HUES6 (cell line): Measurements from ENCODE around the gene NTRK3.

ENCODE experiments used
- H3K27ac ChIP-seq: 2 replicates; pipeline ENCODE4 v1.7.0; 2013; ENCODE audit warnings: low read depth, mild to moderate bottlenecking, low read length, inconsistent platforms
- H3K27me3 ChIP-seq: 2 replicates; pipeline ENCODE4 v1.6.1; 2013; ENCODE audit warnings: low read length; ENCODE audit not compliant: control insufficient read depth, insufficient read depth
- H3K36me3 ChIP-seq: 2 replicates; pipeline ENCODE4 v1.6.1; 2013; ENCODE audit warnings: low read length; ENCODE audit not compliant: control insufficient read depth, insufficient read depth
- H3K4me1 ChIP-seq: 2 replicates; pipeline ENCODE4 v1.6.1; 2013; ENCODE audit warnings: low read length; ENCODE audit not compliant: control insufficient read depth, insufficient read depth
- H3K4me3 ChIP-seq: 2 replicates; pipeline ENCODE4 v1.5.1; 2013; ENCODE audit warnings: low read depth, low read length
- H3K9ac ChIP-seq: one replicate; pipeline ENCODE4 v1.6.1; 2013; ENCODE audit warnings: mild to moderate bottlenecking, low read length
- H3K9me3 ChIP-seq: 2 replicates; pipeline ENCODE4 v1.6.1; 2013; ENCODE audit warnings: low read depth, low read length; ENCODE audit not compliant: control insufficient read depth, insufficient read depth

The NTRK3 gene

DNA sequence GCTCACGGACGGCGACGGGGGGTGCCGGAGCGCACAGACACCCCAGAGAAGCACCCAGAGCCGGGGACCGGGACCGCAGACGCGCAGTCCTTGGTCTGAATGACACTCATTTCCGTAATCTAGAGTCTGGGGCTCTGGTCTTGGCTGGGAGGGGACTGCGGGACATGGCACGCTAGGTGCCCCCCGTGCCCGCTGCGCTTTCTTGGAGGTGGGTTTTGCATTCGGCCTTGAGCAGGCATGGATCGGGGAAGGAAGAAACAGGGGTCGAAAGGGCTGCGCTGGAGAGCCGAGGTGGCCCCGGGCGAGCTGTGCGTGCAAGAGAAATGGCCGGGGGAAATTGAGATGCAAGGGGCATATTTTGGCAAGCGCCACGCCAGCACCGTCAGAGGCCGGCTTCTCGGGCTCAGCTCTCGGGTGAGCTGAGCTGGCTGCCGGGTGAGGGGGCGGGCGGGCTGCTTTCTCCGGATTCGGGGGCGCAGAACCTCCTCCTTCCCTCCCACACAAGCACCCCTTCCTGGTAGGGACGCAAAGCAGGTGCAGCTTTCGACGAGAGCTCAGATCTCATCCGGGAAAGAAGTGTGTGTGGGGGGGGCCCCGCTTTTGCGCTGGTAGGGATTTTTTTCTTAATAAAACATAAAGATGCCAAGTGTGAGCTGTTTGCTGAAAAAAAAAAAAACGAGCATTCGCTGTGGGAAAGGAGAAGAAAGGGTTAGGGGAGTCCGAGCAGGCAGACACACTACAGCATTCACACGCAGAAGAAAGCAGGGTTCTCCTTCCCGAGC, 963 bp upstream of the NTRK3 start:
- no peaks in the 10 kb centered on the region for H3K9me3 ChIP-seq
- peak overlapping the region; percentile 54 for H3K9ac ChIP-seq
- no peak overlapping the region for H3K27ac ChIP-seq
- H3K36me3 ChIP-seq = no peaks in the 10 kb centered on the region
- peaks cover 92% of the 10 kb centered on the region for H3K27me3 ChIP-seq
- peaks cover 20% of the 10 kb centered on the region for H3K4me1 ChIP-seq
- peak overlapping the region; percentile 65 for H3K4me3 ChIP-seq

DNA sequence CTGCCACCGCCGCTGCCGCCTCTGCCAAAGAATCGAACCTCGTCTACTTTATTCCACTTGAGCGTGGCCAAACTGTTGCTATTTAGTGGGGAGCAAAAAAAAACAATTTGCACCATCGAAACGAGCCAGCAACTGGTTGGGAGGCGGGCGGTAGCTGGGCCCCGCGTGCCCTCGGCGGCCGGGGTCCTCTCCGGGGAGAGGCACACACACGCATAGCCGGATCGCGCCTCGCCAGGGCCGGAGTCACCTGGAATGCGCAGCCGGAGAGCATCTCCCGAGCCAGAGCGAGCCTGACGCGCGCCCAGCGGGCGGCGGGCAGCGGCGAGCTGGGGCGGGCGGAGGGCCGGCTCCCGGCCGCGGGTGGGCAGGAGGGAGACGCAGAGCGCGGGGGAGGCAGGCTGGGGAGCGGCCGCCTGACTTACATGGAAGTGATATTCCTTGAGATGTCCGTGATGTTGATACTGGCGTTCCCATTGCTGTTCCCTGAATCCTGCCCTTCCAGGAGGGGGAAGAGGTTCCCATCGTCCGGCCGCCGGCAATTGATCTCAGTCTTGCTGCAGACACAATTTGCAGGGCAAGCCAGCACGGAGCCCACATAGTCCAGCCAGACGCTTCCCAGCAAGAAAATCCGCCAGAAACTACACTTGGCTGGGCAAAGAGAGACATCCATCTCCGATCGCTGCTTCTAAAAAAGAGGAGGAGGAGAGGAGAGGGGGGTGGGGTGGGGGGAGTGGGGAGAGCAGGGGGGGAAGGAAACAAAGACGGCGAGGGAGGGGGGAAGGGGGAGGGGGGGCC, 858 bp downstream of the NTRK3 start:
- Histone ChIP-seq H3K36me3 (no peaks in the 10 kb centered on the region), H3K27ac (no peak overlapping the region), H3K9me3 (no peaks in the 10 kb centered on the region), H3K9ac (no peak overlapping the region), H3K4me3 (peak overlapping the region; percentile 59), H3K27me3 (peaks cover 94% of the 10 kb centered on the region), H3K4me1 (peaks cover 10% of the 10 kb centered on the region)

DNA sequence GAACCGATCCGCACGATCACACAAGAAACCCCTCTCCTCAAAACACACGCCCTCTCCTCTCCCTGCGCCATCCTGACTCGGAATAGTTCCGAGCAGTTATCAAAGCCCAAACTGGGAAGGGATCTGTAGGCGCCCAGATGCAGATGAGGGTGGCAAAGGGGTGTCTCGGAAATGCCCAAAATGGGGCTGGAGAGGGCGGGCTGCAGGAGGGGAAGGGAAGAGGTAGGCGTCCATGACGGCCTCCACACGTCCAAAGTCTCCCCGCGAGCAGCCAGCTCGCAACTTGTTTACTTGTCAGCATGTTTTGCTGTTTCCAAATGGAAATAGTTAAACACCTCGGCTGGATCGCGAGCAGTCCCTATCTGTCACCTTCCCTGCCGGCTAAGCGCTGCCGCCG, 1.5 kb downstream of the NTRK3 start:
- no peaks in the 10 kb centered on the region for H3K36me3 ChIP-seq
- peaks cover 88% of the 10 kb centered on the region for H3K27me3 ChIP-seq
- H3K9me3 ChIP-seq = no peaks in the 10 kb centered on the region
- H3K27ac ChIP-seq = no peak overlapping the region
- H3K4me1 ChIP-seq = peaks cover 10% of the 10 kb centered on the region
- peak overlapping the region; percentile 28 for H3K9ac ChIP-seq
- H3K4me3 ChIP-seq = peak overlapping the region; percentile 59

DNA sequence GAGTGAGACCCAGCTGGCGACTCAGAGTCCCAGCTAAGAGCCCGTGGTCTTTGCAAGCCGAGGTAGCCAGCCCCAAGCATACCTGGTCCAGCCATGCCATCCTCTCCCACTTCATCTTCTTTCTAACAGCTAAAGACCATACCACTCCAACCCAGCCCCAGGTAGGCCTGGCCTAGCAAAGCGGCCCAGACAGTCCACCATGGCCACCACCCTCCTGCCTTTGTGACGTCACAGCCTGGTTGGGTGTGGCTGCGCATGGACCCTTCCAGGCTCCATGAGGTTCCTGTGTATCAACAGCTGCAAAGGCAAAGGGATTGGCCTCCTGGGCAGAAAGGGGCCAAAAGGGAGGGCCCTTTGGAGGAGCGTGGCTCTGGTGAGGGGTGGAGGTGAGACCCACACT, 4.1 kb downstream of the NTRK3 start:
- Histone ChIP-seq H3K36me3 (no peaks in the 10 kb centered on the region), H3K9me3 (no peaks in the 10 kb centered on the region), H3K4me1 (peaks cover 10% of the 10 kb centered on the region), H3K9ac (no peak overlapping the region), H3K4me3 (no peak overlapping the region), H3K27me3 (peaks cover 84% of the 10 kb centered on the region), H3K27ac (no peak overlapping the region)

DNA sequence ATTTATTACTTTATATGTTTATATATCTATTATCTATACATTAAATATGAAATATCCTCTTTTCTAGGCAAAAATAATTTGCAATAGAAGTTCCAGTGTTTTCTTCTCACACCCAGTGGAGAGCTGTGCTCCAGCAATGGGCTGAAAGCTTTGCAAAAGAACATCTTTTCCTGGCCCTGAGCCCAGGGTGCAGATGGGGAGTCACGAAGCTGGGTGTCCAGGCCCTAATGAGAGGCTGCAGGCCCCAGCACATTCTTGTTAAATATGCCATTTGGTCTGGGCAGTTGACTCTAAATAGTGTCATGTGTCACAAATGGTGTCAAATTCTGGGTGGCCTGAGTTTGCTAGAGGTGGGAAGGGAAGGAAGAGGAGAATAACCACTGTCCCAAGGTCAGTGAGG, 5.7 kb downstream of the NTRK3 start:
- Histone ChIP-seq H3K4me1 (peaks cover 21% of the 10 kb centered on the region), H3K36me3 (no peaks in the 10 kb centered on the region), H3K27ac (no peak overlapping the region), H3K9ac (no peak overlapping the region), H3K4me3 (no peak overlapping the region), H3K27me3 (peaks cover 85% of the 10 kb centered on the region), H3K9me3 (no peaks in the 10 kb centered on the region)

DNA sequence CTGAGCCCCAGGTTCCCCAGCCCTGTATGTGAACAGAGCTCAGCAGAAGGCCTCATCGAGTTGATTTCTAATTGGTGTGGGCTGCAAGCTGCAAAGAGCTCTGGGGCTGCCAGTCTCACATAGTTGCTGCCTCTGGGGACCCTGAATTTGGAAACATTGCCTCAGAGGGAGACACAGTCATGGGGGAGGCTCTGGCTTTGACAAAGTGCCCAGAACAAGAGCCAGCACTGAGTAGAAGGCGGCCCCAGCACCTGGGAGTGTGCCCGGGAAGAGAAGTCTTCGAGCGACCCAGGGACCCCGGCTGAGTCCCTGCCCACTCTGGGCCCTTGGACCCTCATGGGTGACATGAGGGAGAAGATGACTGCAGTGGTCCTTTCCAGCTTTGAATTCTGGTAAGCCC, 7.3 kb downstream of the NTRK3 start:
- no peaks in the 10 kb centered on the region for H3K36me3 ChIP-seq
- H3K27ac ChIP-seq = no peak overlapping the region
- no peak overlapping the region for H3K9ac ChIP-seq
- peaks cover 11% of the 10 kb centered on the region for H3K4me1 ChIP-seq
- H3K4me3 ChIP-seq = no peak overlapping the region
- peaks cover 69% of the 10 kb centered on the region for H3K27me3 ChIP-seq
- no peaks in the 10 kb centered on the region for H3K9me3 ChIP-seq

DNA sequence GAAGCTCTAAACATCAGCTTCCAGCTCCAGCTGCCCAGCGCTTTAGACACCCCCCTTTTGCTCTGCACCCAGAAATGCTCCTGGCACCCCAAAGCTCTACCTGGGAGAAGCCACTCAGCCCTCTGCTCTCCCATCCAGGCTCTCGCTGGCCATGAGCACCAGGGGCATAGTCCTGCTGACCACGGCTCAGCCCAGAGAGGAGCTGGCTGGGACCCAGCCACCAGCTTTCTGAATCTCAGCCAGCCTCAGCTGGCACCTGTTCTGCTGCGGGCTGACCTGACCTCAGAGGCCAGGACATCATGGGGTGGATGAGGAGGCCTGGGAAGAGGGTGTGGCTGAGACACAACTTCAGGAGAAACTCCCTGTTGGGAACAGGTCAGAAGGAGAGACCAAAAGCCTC, 8.6 kb downstream of the NTRK3 start:
- peaks cover 56% of the 10 kb centered on the region for H3K27me3 ChIP-seq
- peaks cover 11% of the 10 kb centered on the region for H3K4me1 ChIP-seq
- H3K27ac ChIP-seq = no peak overlapping the region
- no peaks in the 10 kb centered on the region for H3K9me3 ChIP-seq
- H3K36me3 ChIP-seq = no peaks in the 10 kb centered on the region
- no peak overlapping the region for H3K4me3 ChIP-seq
- no peak overlapping the region for H3K9ac ChIP-seq

DNA sequence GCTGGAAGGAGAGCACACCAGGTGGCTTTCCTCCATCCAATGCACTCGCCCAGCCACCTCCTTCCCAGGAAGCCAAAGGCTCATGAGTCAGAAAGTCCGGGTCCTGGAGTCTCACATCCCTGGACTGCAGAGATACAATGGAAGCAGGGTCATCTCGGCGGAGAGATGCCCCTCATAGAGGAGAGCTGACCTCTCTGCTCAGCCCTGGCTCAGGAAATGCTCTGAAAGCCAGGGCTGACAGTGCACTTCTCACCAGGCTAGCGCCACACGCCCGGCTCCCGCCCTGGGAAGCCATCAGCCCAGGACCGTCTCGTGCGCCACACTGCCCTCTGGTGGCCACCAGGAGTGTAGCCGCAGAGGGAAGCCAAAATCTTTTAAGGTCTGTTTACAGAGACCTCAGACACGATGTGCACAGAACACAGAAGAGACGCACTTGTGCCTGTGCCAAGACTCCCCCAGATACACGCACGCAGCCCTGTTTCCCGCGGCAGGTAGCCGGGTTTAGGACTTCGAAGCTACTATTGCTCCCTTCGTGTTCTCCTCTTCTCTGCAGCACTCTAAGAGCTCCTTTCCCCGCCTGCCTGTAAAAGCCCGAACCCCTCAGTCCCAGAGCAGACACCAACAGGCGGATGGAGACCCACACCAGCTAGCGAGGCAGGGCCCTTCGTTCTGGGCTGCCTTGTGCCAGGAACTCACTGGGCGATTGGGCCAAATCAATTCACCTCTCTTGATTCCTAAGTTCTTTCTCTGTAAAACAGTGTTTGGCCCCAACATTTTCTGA, 9.7 kb downstream of the NTRK3 start:
- H3K4me1 ChIP-seq = peaks cover 11% of the 10 kb centered on the region
- no peaks in the 10 kb centered on the region for H3K9me3 ChIP-seq
- H3K9ac ChIP-seq = no peak overlapping the region
- H3K27ac ChIP-seq = no peak overlapping the region
- no peaks in the 10 kb centered on the region for H3K36me3 ChIP-seq
- peaks cover 45% of the 10 kb centered on the region for H3K27me3 ChIP-seq
- peak overlapping the region; percentile 44 for H3K4me3 ChIP-seq

DNA sequence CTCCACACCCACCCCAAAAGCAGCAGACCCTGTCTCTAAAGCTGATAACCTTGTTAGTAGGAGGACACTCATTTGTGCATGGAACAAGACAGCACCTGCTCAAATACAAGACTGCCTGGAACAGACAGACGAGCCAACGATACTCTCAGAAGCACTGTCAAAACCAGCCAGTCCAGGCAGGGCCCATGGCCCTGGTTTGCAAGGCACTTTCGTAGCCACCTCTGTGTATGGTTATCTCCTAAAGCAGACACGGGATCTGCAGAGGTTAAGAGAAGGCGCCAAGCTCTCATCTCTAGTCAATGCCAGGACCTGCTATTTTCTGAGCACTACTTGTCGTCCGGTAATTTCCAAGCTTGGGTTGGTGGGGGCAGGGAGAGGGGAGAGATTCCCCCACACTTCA, 10.5 kb downstream of the NTRK3 start:
- Histone ChIP-seq H3K4me3 (no peak overlapping the region), H3K9me3 (no peaks in the 10 kb centered on the region), H3K4me1 (peaks cover 13% of the 10 kb centered on the region), H3K9ac (no peak overlapping the region), H3K27me3 (peaks cover 37% of the 10 kb centered on the region), H3K36me3 (no peaks in the 10 kb centered on the region), H3K27ac (no peak overlapping the region)

DNA sequence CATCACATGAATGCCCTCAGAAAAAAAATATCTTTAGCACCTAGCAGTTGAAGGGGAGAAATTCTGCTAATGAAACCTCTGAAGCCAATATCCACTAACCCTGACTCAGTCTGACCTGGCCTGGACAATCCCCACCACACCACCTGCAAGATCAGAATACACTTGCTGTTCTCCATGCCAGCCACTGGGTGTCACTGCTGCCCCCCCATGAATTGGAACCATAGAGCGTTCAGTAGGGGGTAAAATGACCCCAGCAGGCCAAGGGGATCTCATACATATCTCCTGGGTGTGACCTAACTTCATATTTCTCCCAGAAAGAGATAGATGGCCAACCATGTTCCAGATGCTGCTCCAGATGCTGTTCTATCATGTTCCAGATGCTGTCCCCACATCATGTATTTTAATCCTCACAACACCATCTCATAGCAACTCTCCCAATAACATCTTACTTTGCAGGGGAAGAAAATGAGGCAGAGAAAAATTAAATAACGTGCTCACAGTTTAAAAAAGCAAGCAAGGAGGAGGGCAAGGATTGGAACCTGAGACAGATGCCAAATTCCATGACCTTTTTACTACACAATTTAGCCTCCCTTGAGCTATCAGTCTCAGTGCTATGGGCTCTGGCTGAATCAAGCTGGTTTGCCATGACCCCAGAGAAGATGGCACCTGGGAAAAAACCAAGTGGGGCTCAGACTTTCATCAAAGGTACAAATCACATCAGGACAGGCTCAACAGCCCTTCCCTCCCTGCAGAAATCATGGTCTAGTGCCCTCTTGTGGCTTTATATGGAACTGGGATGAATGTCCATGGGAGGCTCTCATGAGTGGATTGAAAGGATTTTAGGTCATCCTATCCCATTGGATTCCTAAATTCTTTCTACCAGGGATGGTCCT, 12.4 kb downstream of the NTRK3 start:
- H3K4me1 ChIP-seq = peaks cover 13% of the 10 kb centered on the region
- H3K9me3 ChIP-seq = no peaks in the 10 kb centered on the region
- H3K27me3 ChIP-seq = peaks cover 28% of the 10 kb centered on the region
- H3K36me3 ChIP-seq = no peaks in the 10 kb centered on the region
- H3K9ac ChIP-seq = no peak overlapping the region
- no peak overlapping the region for H3K27ac ChIP-seq
- no peak overlapping the region for H3K4me3 ChIP-seq
